Mucosa of stomach (tissue), 1 donor: ENCODE results near the gene FAM131B.

Source experiments
- H3K27me3 ChIP-seq: one replicate; pipeline ENCODE4 v1.7.0; 2013; ENCODE audit warnings: mild to moderate bottlenecking, low read length; ENCODE audit not compliant: control insufficient read depth, insufficient read depth
- H3K36me3 ChIP-seq: one replicate; pipeline ENCODE4 v1.7.0; 2013; ENCODE audit warnings: low read length; ENCODE audit not compliant: control insufficient read depth, insufficient read depth
- H3K4me1 ChIP-seq: one replicate; pipeline ENCODE4 v1.7.0; 2013; ENCODE audit warnings: mild to moderate bottlenecking, low read length; ENCODE audit not compliant: control insufficient read depth, insufficient read depth
- H3K4me3 ChIP-seq: one replicate; pipeline ENCODE4 v1.7.0; 2013; ENCODE audit warnings: low read length
- H3K9ac ChIP-seq: one replicate; pipeline ENCODE4 v1.7.0; 2013; ENCODE audit warnings: mild to moderate bottlenecking, low read length, moderate library complexity
- H3K9me3 ChIP-seq: one replicate; pipeline ENCODE4 v1.7.0; 2013; ENCODE audit warnings: mild to moderate bottlenecking, low read length, moderate library complexity; ENCODE audit not compliant: control insufficient read depth
- donor health status: Pancreatic carcinoma.

Gene FAM131B

DNA sequence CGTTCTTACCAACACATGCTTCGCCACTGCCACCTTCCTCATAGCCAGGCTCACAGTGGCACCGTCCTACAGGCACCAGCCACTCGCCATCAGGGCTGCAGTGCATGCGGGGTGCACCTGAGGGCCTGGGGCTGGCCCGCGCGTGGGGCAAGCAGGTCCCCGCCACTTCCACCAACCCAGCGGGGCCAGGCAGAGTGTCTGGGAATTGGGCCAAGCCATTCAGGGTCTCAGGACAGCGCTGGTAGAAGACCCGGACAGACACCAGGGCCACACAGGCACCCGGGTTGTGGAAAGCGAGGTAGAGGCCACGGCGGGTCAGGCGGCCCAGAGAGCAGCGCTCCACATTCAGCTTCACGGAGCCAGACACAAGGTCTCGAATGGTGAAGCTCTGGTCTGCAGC is 37.1 kb upstream of the FAM131B start:
- peaks cover 23% of the 10 kb centered on the region for H3K4me1 ChIP-seq
- no peak overlapping the region for H3K9ac ChIP-seq
- H3K9me3 ChIP-seq = no peaks in the 10 kb centered on the region
- no peaks in the 10 kb centered on the region for H3K27me3 ChIP-seq
- H3K4me3 ChIP-seq = no peak overlapping the region
- peaks cover 5% of the 10 kb centered on the region for H3K36me3 ChIP-seq

DNA sequence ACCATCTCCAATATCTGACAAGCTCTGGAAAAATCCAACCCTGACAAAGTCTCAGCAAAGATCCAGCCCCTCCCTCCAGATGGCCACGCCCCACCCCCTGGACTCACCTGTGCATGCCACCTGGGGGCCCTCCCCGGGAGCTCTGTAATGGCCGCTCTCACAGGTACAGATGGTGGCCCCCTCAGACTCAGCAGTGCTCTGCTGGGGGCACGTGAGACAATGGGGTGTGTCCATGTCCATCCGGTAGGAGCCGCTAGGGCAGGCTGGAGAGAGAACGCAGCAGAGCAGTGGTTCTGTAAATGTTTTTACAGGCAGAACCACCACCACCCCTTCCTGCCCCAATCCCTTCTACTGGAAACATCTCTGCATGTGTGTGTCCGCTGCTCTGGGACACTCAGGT is 36.6 kb upstream of the FAM131B start:
- peaks cover 5% of the 10 kb centered on the region for H3K36me3 ChIP-seq

DNA sequence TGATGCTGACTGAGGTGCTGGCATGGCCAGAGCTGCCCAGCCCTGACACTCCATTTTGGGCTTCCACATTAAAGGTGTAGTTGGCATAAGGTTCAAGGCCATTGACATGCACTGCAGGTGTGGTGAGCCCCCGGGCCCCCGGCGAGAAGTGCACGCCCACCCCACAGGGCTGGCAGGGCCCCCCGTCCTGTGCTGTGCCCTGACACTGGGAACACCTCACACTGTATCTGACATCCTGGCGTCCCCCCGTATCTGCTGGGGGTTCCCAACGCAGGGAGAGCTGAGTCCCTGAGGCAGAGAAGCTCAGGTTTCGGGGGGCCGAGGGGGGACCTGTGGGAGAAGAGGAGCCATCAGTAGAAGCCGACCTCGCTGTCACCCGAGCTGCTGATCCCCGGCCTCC is 36.1 kb upstream of the FAM131B start:
- H3K36me3 ChIP-seq = peaks cover 5% of the 10 kb centered on the region

More for the DNA sequence above, 36.6 kb upstream of the FAM131B start:
- Histone ChIP-seq H3K4me1 (peaks cover 23% of the 10 kb centered on the region), H3K27me3 (no peaks in the 10 kb centered on the region), H3K9ac (no peak overlapping the region), H3K4me3 (no peak overlapping the region), H3K9me3 (no peaks in the 10 kb centered on the region)

DNA sequence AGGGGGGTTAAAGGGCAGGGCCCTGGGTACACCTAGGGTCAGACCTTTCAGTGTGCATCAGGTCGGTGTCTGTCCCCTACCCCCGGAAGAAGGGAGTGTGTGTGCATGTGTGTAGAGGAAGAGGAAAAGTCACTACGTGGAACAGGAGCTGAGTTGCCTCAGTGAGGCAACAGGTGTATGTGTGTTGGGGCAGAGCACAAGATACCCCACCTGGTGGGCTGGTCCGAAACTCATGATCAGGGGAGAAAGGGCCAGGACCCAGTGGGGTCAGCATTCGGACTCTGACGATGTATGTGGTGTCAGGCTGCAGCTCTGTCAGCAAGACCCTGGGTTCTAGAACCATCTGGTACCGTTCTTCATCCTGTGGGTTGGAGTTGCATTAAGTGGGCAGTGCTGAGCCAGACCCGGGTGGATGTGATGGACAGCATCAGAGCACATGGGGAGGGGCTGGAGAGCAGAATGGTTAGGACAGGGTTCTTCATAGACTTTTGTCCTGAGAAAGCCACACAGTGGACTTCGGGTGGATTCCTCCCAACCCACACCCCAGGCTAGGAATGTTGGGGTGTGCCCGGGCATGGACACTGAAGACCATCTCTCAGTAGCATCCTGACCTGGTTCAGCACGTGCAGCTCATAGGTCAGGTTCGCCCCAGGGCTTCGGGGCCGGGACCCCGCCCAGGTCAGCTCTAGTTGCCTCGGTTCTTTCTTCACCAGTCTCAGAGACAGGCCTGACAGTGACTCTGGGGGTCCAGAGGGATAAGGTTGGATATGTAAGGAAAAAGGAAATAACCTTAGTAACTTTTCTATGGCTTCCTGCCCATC is 35.4 kb upstream of the FAM131B start:
- Histone ChIP-seq H3K4me1 (peaks cover 23% of the 10 kb centered on the region), H3K36me3 (peaks cover 5% of the 10 kb centered on the region), H3K9me3 (no peaks in the 10 kb centered on the region), H3K4me3 (no peak overlapping the region), H3K27me3 (no peaks in the 10 kb centered on the region), H3K9ac (no peak overlapping the region)

More for the DNA sequence above, 36.1 kb upstream of the FAM131B start:
- peaks cover 23% of the 10 kb centered on the region for H3K4me1 ChIP-seq
- H3K9me3 ChIP-seq = no peaks in the 10 kb centered on the region
- H3K4me3 ChIP-seq = no peak overlapping the region
- no peak overlapping the region for H3K9ac ChIP-seq
- H3K27me3 ChIP-seq = no peaks in the 10 kb centered on the region

DNA sequence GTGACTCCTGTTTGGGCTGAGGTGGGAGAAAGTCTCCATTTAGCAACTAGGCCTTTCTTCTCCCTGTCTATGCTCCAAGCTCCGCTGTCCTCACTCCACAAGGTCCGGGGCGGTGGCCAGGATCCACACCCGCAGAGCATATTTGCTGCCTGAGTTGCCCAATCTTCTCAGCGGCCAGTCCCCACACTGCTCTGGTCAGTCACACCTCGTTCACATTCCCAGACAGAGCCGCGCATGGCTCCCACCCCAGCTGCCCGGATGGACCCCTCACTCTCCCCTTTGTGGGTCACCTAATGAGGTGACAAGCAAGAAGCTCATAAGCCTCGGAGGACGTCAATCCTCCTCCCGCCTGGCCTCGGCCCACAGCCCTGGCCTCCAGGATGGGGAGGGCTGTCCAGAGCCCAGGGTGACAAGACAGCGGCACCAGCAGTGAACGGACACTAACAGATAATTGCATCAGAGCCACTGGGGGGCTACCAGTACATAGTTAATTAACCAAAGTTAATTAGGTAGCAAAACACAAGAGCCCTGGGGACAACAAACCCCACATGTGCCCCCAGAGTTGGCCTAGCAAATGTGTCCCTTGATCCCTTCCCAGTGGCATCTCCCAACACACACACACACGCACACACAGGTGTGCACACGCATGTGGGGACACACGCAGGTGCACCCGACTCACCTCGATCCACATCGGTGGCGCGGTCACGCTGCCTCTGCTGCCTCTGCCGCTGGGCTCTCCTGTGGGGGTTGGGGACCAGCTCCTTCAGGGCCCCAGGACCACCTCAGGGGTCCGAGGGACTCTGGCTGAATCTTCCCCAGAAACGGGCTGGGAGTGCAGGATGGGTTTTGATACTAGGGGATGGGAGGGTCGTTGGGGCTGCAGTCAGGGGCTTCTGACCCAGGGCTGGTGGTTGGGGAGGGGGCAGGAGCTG is 34.4 kb upstream of the FAM131B start:
- Histone ChIP-seq H3K36me3 (peaks cover 5% of the 10 kb centered on the region), H3K4me1 (peaks cover 30% of the 10 kb centered on the region), H3K9ac (no peak overlapping the region), H3K9me3 (no peaks in the 10 kb centered on the region), H3K4me3 (no peak overlapping the region), H3K27me3 (no peaks in the 10 kb centered on the region)

DNA sequence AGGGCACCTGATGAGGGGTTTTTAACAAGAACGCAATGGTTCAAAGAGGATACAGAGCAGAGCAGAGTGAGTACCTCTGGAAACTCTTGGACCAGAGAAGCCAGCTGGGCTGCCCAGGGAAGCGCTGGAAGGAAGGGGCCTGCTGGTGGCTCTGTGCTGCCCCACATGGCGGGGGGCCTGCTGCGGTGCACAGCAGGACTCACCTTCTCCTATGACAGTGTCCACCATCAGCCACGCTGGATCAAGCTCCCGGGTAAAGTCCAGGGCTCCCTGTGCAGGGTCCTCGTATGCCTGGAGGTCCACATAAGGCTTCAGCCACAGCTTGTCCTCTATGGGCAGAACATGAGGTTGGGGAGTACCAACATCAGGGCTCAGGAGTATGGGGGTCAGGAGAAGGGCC is 33.7 kb upstream of the FAM131B start:
- no peaks in the 10 kb centered on the region for H3K9me3 ChIP-seq
- H3K27me3 ChIP-seq = no peaks in the 10 kb centered on the region
- H3K4me3 ChIP-seq = no peak overlapping the region
- no peak overlapping the region for H3K9ac ChIP-seq
- H3K4me1 ChIP-seq = peaks cover 38% of the 10 kb centered on the region
- H3K36me3 ChIP-seq = peaks cover 12% of the 10 kb centered on the region

DNA sequence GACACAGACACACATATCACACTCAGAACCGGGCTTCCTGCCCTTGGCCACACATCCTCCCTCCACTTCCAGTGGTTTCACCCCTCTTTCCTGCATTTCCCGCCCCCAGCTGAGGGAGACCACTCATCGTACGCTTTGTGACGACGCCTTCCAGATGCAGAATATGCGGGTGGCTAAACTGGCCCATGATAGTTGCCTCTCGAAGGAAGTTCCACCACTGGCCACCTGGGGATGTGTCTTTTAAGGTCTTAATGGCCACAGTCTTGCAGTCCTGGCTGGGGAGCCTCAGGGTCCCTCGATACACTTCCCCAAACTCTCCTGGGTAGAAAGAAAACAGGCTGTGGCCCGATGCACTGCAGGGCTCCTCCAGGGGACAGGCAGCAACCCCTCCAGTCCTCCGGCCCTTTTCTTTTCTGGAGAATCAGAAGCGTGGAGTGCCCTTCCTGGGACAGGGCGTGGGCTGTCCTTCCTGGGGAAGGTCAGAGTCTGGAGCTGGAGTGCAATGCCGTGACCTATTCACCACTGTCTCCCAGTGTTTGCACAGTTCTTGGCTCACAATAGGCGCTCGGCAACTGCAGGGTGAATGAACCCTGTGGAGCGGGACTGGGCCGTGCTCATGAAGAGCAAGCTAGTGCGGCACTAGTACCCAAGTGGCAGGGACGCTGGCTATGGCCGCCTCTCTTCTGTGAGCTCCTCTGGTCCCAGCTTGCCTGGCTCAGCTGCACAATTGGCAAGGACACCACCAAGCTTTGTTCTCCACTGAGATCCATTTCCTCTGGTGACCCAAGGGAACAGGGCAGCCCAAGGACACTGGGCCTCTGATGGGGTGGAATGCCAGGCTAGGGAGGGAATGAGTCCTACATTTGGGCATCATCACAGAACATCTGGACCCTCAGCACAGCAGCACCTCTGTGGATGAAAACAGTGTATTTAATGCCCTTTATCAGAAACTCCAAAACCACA is 33.0 kb upstream of the FAM131B start:
- H3K9me3 ChIP-seq = no peaks in the 10 kb centered on the region
- no peak overlapping the region for H3K9ac ChIP-seq
- peaks cover 38% of the 10 kb centered on the region for H3K4me1 ChIP-seq
- no peak overlapping the region for H3K4me3 ChIP-seq
- peaks cover 13% of the 10 kb centered on the region for H3K36me3 ChIP-seq
- no peaks in the 10 kb centered on the region for H3K27me3 ChIP-seq

DNA sequence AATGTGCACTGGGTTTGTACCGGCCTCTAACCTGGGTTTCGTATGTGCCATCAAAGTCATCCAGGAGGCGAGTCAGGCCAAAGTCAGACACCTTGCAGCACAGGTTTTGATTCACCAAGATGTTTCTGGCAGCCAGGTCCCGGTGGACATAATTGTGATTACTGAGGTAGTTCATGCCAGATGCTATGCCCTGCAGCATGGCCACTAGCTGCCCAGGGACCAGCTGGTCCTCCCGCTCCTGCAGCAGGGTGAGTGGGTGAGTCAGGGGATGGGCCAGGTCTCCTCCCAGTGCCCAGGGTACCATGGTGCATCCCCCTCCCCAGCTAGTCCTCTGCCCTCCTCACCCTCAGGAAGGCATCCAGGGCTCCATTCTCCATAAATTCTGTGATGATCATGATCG is 32.3 kb upstream of the FAM131B start:
- no peak overlapping the region for H3K9ac ChIP-seq
- no peaks in the 10 kb centered on the region for H3K9me3 ChIP-seq
- no peaks in the 10 kb centered on the region for H3K27me3 ChIP-seq
- H3K36me3 ChIP-seq = peaks cover 13% of the 10 kb centered on the region
- peaks cover 38% of the 10 kb centered on the region for H3K4me1 ChIP-seq
- H3K4me3 ChIP-seq = no peak overlapping the region

DNA sequence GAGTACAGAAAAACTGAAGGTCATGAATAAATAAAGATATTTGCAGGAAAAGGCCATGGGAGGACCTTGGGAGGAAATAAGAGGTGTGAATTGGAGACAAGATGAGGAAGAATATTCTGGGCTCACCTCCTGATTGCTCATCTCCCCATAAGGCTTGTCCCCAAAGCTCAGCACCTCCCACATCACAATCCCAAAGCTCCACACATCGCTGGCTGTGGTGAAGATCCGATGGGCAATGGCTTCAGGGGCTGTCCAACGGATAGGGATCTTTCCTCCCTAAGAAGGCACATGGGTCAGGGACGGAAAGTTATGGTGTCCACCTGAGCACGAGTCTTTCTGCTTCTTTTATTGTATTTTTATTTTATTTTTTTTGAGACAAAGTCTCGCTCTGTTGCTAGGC is 31.6 kb upstream of the FAM131B start:
- H3K4me1 ChIP-seq = peaks cover 38% of the 10 kb centered on the region
- no peaks in the 10 kb centered on the region for H3K27me3 ChIP-seq
- H3K4me3 ChIP-seq = no peak overlapping the region
- H3K9ac ChIP-seq = no peak overlapping the region
- no peaks in the 10 kb centered on the region for H3K9me3 ChIP-seq
- peaks cover 13% of the 10 kb centered on the region for H3K36me3 ChIP-seq

DNA sequence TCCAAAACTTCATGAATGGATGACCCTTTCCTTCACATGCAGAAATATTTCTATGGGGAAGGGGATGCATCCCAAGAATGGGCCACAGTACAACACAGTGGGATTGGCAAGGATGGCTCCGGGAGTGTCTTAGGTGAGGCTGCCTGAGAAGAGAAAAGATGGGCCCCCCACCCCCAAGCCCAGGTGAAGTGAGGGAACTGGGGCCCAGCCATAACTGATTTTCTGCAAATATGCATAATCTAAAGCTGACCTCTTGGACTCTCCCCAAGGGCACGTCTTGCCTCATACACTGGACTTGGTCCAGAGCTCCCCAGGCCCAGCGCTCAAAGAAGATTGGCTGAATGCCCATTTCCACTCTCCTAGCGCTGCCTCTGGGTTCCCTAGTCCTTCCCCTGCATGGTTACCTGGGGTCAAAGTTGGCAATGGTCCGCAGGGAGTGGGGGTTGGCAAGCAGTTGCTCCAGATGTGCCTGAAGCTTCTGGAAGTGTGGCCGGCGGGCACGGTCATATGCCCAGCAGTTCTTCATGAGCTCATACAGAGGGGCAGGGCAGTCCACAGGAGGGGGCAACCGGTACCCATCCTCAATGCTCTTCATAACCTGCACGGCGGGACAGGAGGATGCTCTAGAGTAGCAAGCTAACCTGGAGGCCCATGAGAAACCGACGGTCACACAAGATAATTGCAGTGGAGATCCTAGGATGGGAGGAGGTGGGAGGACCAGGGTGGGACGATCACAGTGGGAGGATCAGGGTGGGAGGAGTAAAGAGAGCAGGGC is 30.9 kb upstream of the FAM131B start:
- peaks cover 12% of the 10 kb centered on the region for H3K36me3 ChIP-seq
- no peaks in the 10 kb centered on the region for H3K9me3 ChIP-seq
- no peaks in the 10 kb centered on the region for H3K27me3 ChIP-seq
- peaks cover 38% of the 10 kb centered on the region for H3K4me1 ChIP-seq
- no peak overlapping the region for H3K4me3 ChIP-seq
- H3K9ac ChIP-seq = no peak overlapping the region

DNA sequence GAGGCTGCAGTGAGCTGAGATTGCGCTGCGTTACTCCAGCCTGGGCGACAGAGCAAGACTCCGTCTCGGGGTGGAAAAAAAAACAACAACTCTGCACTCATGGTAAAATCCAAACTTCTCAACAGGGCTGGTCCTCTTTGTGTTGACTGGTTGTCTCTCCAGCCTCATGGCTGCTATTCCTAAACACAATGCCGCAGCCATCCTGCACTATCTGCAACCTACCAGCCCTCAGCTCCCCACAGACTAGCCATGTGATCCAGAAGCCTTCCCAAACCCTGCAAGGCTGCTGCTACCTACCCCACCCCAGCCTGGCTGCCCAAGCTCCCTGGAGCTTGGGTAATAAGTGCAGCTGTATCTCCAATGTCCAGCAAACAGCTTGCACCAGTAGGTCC is 30.4 kb upstream of the FAM131B start:
- Histone ChIP-seq H3K9me3 (no peaks in the 10 kb centered on the region), H3K36me3 (peaks cover 8% of the 10 kb centered on the region), H3K27me3 (no peaks in the 10 kb centered on the region), H3K9ac (no peak overlapping the region), H3K4me1 (peaks cover 38% of the 10 kb centered on the region), H3K4me3 (no peak overlapping the region)
